ENCODE measurements around the gene KLHL25.
A peak's percentile ranks its signal among the peaks of the same experiment; 100 is the strongest.

GRCh38 chr15:85821545-85821944 is 26.8 kb upstream of the KLHL25 start:
- TF ChIP-seq CTCF (IDR thresholded peaks at IDR 0.05; ENCODE audit: poor library complexity, severe bottlenecking) (no peak), EZH2 (IDR thresholded peaks at IDR 0.05; ENCODE audit: borderline replicate concordance, insufficient read depth, low read length, poor library complexity, severe bottlenecking) (no peak), POLR2AphosphoS5 (IDR thresholded peaks at IDR 0.05) (peak; percentile 18), RAD21 (conservative IDR thresholded peaks at IDR 0.05) (no peak), EP300 (conservative IDR thresholded peaks at IDR 0.05; ENCODE audit: poor library complexity, severe bottlenecking) (no peak), TAF1 (IDR thresholded peaks at IDR 0.05; ENCODE audit: low read depth) (no peak)

All from neural cell (in vitro differentiated cells).